GM18861 (cell line): ENCODE data around the gene ATP13A3.

Source experiments
- ATAC-seq: cut with Tn5 transposase; IDR thresholded peaks from one replicate; pipeline ENCODE4 v1.9.1; 2021; ENCODE audit not compliant: unreplicated experiment

Gene ATP13A3

GRCh38 chr3:194446172-194446571 is 40.6 kb downstream of the ATP13A3 start:
- ATAC-seq, result no peak

- ATAC-seq, result no peak
Measured at GRCh38 chr3:194443901-194444300, 42.9 kb downstream of the ATP13A3 start.

- ATAC-seq, result no peak
Measured at GRCh38 chr3:194440756-194441155, 46.0 kb downstream of the ATP13A3 start.

DNA sequence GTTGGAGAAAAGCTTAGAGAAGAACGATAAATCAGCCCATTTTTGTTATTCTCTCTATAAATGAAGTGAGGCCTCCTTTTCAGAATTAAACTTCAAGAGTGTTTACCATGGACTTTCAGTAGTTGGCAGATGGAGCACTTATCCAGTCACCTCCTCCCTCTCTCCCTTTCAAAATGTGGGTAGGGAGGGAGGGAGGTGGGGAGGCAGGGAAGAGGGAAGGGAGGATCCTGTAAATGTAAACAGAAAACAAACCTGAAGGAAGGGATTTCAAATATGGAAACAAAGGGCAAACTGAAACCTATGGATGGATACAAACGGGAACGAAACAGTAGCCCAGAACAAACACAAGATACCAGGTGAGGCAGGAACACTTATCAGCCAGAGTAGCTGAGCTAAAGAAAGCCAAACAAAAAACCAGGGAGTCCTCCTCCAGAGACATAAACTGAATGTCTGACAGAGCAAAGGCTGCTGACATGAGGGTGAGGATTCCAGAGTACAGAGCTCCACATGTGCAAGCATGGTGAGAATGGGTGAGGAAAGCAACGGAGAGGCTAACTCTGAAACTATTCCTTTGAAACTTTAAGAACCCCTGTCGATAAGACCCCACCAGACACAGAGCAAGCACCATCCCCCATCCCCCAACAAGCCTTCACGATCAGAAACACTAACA is 46.8 kb downstream of the ATP13A3 start:
- no peak for ATAC-seq

GRCh38 chr3:194434503-194434902 is 52.3 kb downstream of the ATP13A3 start:
- no peak for ATAC-seq

GRCh38 chr3:194431554-194431953 is 55.2 kb downstream of the ATP13A3 start:
- no peak for ATAC-seq

GRCh38 chr3:194425399-194425798 is 61.4 kb downstream of the ATP13A3 start:
- no peak for ATAC-seq

- no peak for ATAC-seq
Measured at GRCh38 chr3:194424953-194425352, 61.8 kb downstream of the ATP13A3 start.

DNA sequence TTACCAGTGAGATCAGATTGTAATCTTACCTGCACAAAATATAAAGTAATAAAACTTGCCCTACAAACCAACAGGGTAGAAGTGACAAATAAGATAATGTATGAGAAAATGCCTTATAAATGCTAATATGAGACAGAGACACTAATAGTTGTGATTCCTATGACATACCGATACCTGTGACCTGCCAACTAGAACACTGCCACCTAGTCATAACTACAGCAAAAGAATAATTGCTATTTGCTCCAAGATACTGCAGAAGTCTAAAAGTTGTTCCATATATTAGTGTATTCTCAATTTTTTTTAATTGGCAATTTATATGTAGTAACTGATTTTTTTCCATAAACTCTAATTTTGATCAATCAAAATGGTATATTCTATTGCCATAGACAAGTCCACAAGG is 62.4 kb downstream of the ATP13A3 start:
- ATAC-seq, result no peak

GRCh38 chr3:194423317-194423716 is 63.5 kb downstream of the ATP13A3 start:
- ATAC-seq, result no peak

DNA sequence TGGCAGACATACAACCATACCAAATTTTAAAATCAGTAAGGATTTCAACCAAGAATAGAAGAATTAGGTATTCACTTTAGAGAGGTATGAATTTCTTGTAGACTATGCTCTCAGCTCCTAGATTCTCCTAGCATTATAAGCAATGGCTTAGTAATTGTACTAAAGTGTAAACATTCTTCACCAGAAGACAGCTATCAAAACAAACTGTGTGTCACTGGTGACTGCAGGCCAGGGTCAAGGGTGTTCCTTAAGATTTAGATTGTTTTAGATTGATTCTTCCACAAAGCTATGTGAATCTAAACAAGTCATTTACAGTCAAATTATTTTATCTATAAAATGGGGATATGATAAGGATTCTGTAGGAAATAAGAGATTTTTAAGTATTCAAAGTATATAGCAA is 64.6 kb downstream of the ATP13A3 start:
- no peak for ATAC-seq

DNA sequence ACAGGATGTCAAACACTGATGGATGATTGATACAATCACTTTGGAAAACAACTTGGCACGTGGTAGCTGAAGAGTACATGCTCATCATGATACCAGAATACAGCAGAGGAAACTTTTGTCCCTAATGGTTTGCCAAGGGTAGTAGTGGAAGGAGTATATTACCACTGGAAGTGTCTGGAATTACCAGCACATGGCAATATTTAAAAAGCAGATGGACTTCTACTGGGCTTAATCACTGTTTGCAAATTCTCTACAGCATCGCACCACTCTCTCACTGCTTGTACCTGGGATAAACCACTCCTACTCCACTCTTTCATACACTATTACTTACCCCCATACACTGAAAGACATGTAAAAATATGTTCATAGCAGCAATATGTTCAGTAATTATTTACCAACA is 68.1 kb downstream of the ATP13A3 start:
- ATAC-seq, result no peak

DNA sequence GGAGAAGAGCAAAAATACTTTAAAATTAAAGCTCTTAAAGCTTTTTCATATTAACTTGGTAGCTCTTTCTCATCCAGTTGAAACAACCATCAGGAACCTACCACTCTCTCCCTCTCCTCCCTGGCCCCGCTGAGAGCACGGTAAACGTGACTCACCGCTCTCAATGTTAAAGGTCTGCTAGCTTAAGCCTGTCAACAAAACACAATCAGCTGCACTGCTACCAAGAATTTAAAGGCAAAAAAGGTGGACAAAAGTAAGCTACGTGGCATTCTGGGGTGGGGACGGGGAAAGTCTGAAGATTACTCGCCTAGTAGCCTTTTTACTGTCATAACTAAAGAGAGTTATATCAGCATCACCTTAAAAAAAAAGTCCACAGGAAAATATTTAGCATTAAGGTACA is 79.4 kb downstream of the ATP13A3 start:
- ATAC-seq, result no peak

- ATAC-seq, result no peak
Measured at GRCh38 chr3:194405766-194406165, 81.0 kb downstream of the ATP13A3 start.

GRCh38 chr3:194404365-194405140 is 82.2 kb downstream of the ATP13A3 start:
- ATAC-seq, result no peak

DNA sequence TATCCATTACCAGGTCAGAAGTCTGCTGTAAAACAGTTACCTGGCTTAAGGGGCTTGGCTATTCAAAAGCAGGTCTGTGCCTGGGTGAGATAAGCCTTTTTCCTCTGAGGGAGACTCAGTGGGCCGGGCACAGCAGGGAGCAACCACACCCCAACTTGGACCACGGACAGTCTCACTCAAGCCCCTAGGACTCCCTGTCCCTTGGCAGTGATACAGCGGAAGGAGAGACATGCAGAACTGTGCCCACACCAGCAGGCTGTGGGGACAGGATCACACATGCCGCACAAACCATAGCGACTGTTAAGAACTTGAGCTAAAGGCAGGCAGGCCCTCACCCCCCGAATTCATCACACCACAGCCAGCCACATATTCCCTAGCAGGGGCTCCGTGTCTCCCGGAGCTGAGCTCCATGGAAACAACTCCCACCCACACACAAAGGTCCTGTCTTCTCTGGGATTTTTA is 84.9 kb downstream of the ATP13A3 start:
- ATAC-seq, result no peak

- no peak for ATAC-seq
Measured at GRCh38 chr3:194401346-194401745, 85.5 kb downstream of the ATP13A3 start.

DNA sequence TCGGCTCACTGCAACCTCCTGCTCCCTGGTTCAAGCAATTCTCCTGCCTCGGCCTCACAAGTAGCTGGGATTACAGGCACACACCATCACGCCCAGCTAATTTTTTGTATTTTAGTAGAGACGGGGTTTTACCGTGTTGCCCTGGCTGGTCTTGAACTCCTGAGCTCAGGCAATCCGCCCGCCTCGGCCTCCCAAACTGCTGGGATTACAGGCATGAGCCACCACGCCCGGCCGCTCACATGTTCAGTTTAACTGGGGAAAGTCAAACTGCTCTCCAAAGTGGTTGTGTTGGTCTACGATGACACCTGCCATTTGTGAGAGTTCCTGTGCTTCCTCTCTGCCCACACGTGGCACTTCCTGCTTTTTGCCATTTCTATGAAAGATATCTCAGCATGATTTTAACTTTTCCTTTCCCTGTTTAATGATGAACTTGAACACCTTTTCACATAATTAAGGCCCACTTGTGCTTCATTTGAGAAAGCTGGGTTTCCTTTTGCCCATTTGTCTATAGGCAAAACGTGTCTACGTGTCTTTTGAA is 86.9 kb downstream of the ATP13A3 start:
- no peak for ATAC-seq

GRCh38 chr3:194399166-194399565 is 87.6 kb downstream of the ATP13A3 start, which contains the start of gene GP5:
TSS of gene GP5 (minus strand) at chr3:194399266. CDS start at chr3:194398282, 984 bp downstream.
- no peak for ATAC-seq

DNA sequence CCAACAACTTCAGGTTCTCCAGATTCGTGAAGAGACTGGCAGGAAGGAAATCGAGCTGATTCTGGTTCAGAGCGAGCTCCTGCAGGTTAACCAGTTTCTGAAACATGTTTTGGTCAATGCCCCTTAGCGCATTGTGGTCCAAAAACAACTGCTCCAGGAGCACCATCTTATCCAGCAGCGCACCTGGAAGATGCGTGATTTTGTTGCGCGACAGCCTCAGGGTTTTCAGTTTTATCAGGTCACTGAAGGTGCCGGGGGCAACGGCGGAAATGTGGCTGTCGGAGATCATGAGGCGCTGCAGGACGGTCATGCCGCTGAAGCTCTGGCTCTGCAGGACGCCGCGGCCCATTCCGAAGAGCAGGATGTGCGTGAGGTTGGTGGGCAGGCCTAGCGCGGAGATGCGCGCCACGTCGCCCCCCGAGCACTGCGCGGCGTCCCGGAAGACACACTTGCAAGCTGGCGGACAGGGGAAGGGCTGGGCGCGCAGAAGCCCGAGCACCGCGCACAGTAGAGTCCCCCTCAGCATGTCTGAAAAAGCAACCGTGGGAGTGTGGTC is 89.0 kb downstream of the ATP13A3 start:
- no peak for ATAC-seq

DNA sequence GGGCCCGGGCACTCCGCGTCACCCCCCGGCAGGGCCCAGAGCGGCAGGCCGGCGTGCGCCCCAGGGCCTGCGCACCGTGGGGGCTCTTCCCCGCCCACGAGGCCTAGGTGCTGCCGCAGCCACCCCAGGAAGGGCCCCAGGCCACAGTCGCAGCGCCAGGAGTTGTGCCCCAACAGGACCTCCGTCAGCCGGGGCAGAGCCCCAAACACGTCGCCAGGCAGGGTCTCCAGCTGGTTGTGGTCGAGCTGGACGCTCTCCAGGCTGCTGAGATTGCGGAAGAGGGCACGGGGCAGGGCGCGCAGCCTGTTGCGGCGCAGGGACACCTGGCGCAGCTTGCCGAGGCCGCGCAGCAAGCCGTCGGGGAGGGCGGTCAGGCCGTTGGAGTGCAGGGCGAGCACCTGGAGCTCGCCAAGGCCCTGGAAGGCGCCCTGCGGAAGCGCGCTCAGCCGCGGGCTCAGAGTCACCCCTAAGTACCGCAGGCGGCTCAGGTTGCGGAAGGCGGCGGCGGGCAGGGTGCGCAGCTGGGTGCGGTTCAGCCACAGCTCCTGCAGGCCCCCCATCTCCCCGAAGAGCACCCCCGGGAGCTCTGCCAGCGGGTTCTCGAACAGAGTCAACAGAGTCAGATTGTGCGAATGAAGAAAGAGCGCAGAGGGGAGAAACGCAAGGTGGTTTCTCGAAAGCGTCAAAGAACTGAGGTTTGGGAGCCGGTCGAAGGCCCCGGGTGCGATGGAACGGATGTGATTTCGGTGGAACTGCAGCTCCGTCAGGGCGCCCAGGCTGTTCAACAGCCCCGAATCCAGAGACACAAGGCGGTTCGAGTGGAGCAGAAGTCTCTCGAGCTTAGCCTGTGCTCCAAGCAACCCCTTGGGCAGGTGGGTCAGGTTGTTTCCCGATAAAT is 89.7 kb downstream of the ATP13A3 start:
- ATAC-seq, result no peak
